Gastroesophageal sphincter (tissue), 3 donors: ENCODE results near the gene PER2.

Experiments used
- CTCF ChIP-seq, 4 experiments: fragments of 200-600 bp in 2 of 4; fragments of 450-650 bp in 2 of 4; sonication (generic) in 1 of 4; IDR thresholded peaks; one replicate each; pipeline ENCODE4 v1.5.1; 2017 to 2019; ENCODE audit warnings: antibody characterized with exemption in 4 of 4, mild to moderate bottlenecking in 2 of 4, moderate library complexity in 2 of 4
- EP300 ChIP-seq: sonication (generic); formaldehyde crosslinking; IDR thresholded peaks from one replicate; pipeline ENCODE4 v1.6.1; 2017; ENCODE audit warnings: antibody characterized with exemption, mild to moderate bottlenecking
- POLR2A ChIP-seq, 2 donors: fragments of 450-650 bp; IDR thresholded peaks; one replicate each; pipeline ENCODE4 v1.6.1; 2017; ENCODE audit warnings: antibody characterized with exemption in 2 of 2, mild to moderate bottlenecking in 2 of 2, moderate library complexity in 1 of 2

DNA sequence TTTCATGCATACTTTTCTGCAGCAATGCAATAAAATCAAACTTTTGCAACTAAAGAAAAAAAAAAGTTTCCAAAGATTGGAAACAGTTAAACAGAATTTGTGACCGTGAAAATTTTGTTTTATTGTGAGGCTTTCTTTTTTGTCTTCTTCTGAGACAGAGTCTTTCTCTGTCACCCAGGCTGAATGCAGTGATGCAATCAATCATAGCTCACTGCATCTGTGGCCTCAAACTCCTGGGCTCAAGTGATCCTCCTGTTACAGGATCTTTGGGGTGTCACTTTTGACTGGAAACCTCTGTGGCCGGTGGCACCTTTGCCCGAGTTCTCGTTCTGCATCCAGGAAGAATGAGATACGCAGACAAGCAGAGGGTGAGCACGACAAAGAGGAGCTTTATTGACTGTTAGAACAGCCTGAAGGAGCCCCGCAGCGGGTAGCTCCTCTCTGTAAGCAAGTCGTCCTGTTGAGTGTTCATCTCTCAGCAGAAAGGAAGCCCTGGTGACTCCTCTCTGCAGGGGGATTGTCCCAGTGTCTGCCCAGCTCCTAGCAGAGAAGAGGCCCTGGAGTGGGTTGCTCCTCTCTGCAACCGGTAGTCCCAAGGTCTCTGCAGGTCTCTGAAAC is 68.0 kb downstream of the PER2 start:
- no peak for TF ChIP-seq POLR2A (IDR thresholded peaks at IDR 0.05)
- no peak for TF ChIP-seq CTCF (IDR thresholded peaks at IDR 0.05)
- TF ChIP-seq EP300 = no peak
